Activated naive CD8-positive, alpha-beta T cell (primary cell): ENCODE measurements around the gene REST.
"Not testable (repeated sequence)": the region's sequence is repeated elsewhere in the genome, so short reads cannot be mapped to it uniquely, and the experiment has no call there.

Experiments used
- H3K27ac Mint-ChIP-seq: one replicate; pipeline ENCODE4 v1.8.0; 2021; ENCODE audit warnings: mixed read lengths
- H3K27me3 Mint-ChIP-seq: one replicate; pipeline ENCODE4 v1.8.0; 2021; ENCODE audit warnings: mixed read lengths
- H3K36me3 Mint-ChIP-seq: one replicate; pipeline ENCODE4 v1.8.0; 2021; ENCODE audit warnings: mixed read lengths
- H3K4me1 Mint-ChIP-seq: one replicate; pipeline ENCODE4 v1.8.0; 2021; ENCODE audit warnings: low read depth, mixed read lengths
- H3K4me3 Mint-ChIP-seq: one replicate; pipeline ENCODE4 v1.8.0; 2021; ENCODE audit warnings: mild to moderate bottlenecking, mixed read lengths
- H3K9me3 Mint-ChIP-seq: one replicate; pipeline ENCODE4 v1.8.0; 2021; ENCODE audit warnings: low read depth, mixed read lengths

The REST gene

GRCh38 chr4:56902703-56903102 is 5.0 kb upstream of the REST start:
- Mint-ChIP-seq H3K4me1 (peaks cover 14% of the 10 kb centered on the region), H3K27me3 (no peaks in the 10 kb centered on the region), H3K9me3 (no peaks in the 10 kb centered on the region), H3K36me3 (no peaks in the 10 kb centered on the region), H3K4me3 (no peak overlapping the region), H3K27ac (no peak overlapping the region)

GRCh38 chr4:56905796-56906195 is 1.9 kb upstream of the REST start:
- Mint-ChIP-seq H3K4me1 (peaks cover 29% of the 10 kb centered on the region), H3K27ac (no peak overlapping the region), H3K27me3 (no peaks in the 10 kb centered on the region), H3K9me3 (no peaks in the 10 kb centered on the region), H3K4me3 (no peak overlapping the region), H3K36me3 (no peaks in the 10 kb centered on the region)

GRCh38 chr4:56906489-56907393 is 959 bp upstream of the REST start:
- Mint-ChIP-seq H3K27ac (peak overlapping the region; percentile 58), H3K27me3 (no peaks in the 10 kb centered on the region), H3K36me3 (peaks cover 3% of the 10 kb centered on the region), H3K9me3 (no peaks in the 10 kb centered on the region), H3K4me3 (peak overlapping the region; percentile 89), H3K4me1 (peaks cover 38% of the 10 kb centered on the region)

- Mint-ChIP-seq H3K4me3 (peak overlapping the region; percentile 98), H3K27ac (peak overlapping the region; percentile 93), H3K36me3 (peaks cover 3% of the 10 kb centered on the region), H3K27me3 (no peaks in the 10 kb centered on the region), H3K4me1 (peaks cover 46% of the 10 kb centered on the region), H3K9me3 (no peaks in the 10 kb centered on the region)
Observed at GRCh38 chr4:56908206-56909085, 746 bp downstream of the REST start.

- no peaks in the 10 kb centered on the region for H3K9me3 Mint-ChIP-seq
- peaks cover 3% of the 10 kb centered on the region for H3K36me3 Mint-ChIP-seq
- H3K27me3 Mint-ChIP-seq: no peaks in the 10 kb centered on the region
- H3K27ac Mint-ChIP-seq: peak overlapping the region; percentile 93
- H3K4me3 Mint-ChIP-seq: peak overlapping the region; percentile 98
- peaks cover 51% of the 10 kb centered on the region for H3K4me1 Mint-ChIP-seq
Observed at GRCh38 chr4:56909086-56909894, 1.6 kb downstream of the REST start.

GRCh38 chr4:56910172-56910967 is 2.7 kb downstream of the REST start:
- peaks cover 57% of the 10 kb centered on the region for H3K4me1 Mint-ChIP-seq
- peak overlapping the region; percentile 93 for H3K27ac Mint-ChIP-seq
- H3K9me3 Mint-ChIP-seq: no peaks in the 10 kb centered on the region
- peak overlapping the region; percentile 98 for H3K4me3 Mint-ChIP-seq
- H3K27me3 Mint-ChIP-seq: no peaks in the 10 kb centered on the region
- peaks cover 4% of the 10 kb centered on the region for H3K36me3 Mint-ChIP-seq

- H3K27me3 Mint-ChIP-seq: no peaks in the 10 kb centered on the region
- H3K4me1 Mint-ChIP-seq: peaks cover 66% of the 10 kb centered on the region
- H3K27ac Mint-ChIP-seq: peak overlapping the region; percentile 73
- no peak overlapping the region for H3K4me3 Mint-ChIP-seq
- H3K9me3 Mint-ChIP-seq: no peaks in the 10 kb centered on the region
- peaks cover 6% of the 10 kb centered on the region for H3K36me3 Mint-ChIP-seq
Observed at GRCh38 chr4:56914336-56914735, 6.6 kb downstream of the REST start.

- H3K27me3 Mint-ChIP-seq, H3K36me3 Mint-ChIP-seq, H3K27ac Mint-ChIP-seq, H3K4me3 Mint-ChIP-seq, H3K9me3 Mint-ChIP-seq: not testable (repeated sequence)
- peaks cover 65% of the 10 kb centered on the region for H3K4me1 Mint-ChIP-seq
Observed at GRCh38 chr4:56914977-56915376, 7.3 kb downstream of the REST start.

- peaks cover 15% of the 10 kb centered on the region for H3K36me3 Mint-ChIP-seq
- no peaks in the 10 kb centered on the region for H3K9me3 Mint-ChIP-seq
- no peak overlapping the region for H3K27ac Mint-ChIP-seq
- H3K4me3 Mint-ChIP-seq: no peak overlapping the region
- no peaks in the 10 kb centered on the region for H3K27me3 Mint-ChIP-seq
- H3K4me1 Mint-ChIP-seq: peaks cover 28% of the 10 kb centered on the region
Observed at GRCh38 chr4:56927196-56927595, 19.5 kb downstream of the REST start.

GRCh38 chr4:56930638-56931037 is 22.9 kb downstream of the REST start:
- Mint-ChIP-seq H3K27ac (no peak overlapping the region), H3K9me3 (no peaks in the 10 kb centered on the region), H3K4me3 (no peak overlapping the region), H3K4me1 (peaks cover 39% of the 10 kb centered on the region), H3K27me3 (no peaks in the 10 kb centered on the region), H3K36me3 (peaks cover 15% of the 10 kb centered on the region)

GRCh38 chr4:56931924-56932323 is 24.2 kb downstream of the REST start:
- Mint-ChIP-seq H3K4me1 (peaks cover 39% of the 10 kb centered on the region), H3K27me3 (no peaks in the 10 kb centered on the region), H3K9me3 (no peaks in the 10 kb centered on the region), H3K36me3 (peaks cover 15% of the 10 kb centered on the region), H3K4me3 (no peak overlapping the region), H3K27ac (peak overlapping the region; percentile 22)

- Mint-ChIP-seq H3K36me3 (peaks cover 11% of the 10 kb centered on the region), H3K27ac (peak overlapping the region; percentile 54), H3K4me3 (no peak overlapping the region)
Observed at GRCh38 chr4:56937262-56937661, 29.6 kb downstream of the REST start.

GRCh38 chr4:56939826-56940225 is 32.1 kb downstream of the REST start:
- not testable (repeated sequence) for H3K4me1 Mint-ChIP-seq, H3K27ac Mint-ChIP-seq, H3K9me3 Mint-ChIP-seq, H3K27me3 Mint-ChIP-seq, H3K4me3 Mint-ChIP-seq
- H3K36me3 Mint-ChIP-seq: peaks cover 11% of the 10 kb centered on the region

More at GRCh38 chr4:56937262-56937661, 29.6 kb downstream of the REST start:
- peaks cover 19% of the 10 kb centered on the region for H3K4me1 Mint-ChIP-seq
- H3K9me3 Mint-ChIP-seq: no peaks in the 10 kb centered on the region
- no peaks in the 10 kb centered on the region for H3K27me3 Mint-ChIP-seq

GRCh38 chr4:56940403-56940802 is 32.7 kb downstream of the REST start:
- Mint-ChIP-seq H3K4me1 (peaks cover 2% of the 10 kb centered on the region), H3K4me3 (no peak overlapping the region), H3K9me3 (no peaks in the 10 kb centered on the region), H3K36me3 (peaks cover 11% of the 10 kb centered on the region), H3K27me3 (no peaks in the 10 kb centered on the region), H3K27ac (no peak overlapping the region)
